ENCODE data around the gene TESPA1. TPM values are rescaled to one million over a fixed set of nuclear protein-coding genes. Genes with fewer than 3 reads are reported as not detected.

Gene TESPA1
- total RNA-seq, 3 donors from 2014 or later (not counting 1 experiment from before 2014, with no cell fraction given) = 39.9 to 59.6 (median 53.5) TPM

DNA sequence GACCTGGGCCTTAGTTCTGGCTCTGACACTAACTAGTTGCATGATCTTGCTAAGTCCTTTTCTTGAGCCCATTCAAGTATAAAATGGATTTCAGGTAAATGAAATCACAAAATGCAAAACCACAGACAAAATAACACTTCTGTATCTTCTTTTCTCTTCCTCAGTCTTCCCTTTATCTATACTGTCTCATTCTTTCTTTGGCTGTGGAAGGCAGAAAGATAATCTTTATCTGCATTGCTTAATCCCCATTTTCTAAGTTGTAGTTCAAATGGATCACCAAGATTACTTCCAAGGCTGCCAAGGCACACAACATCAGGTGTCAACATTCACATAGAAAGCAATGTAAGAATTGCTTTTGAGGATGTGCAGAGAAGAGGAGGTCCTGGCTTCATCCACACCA lies 30.3 kb downstream of the TESPA1 start:
- H3K9me3 ChIP-seq (ENCODE audit: control insufficient read depth, insufficient read depth, low read length) = no peaks in the 10 kb centered on the region
- Mint-ChIP-seq H3K4me1 (peaks cover 76 to 85% of the 10 kb centered on the region in 2 donors), H3K9me3 (peaks cover 0 to 2% of the 10 kb centered on the region in 2 donors), H3K27ac (peak overlapping the region in 1 of 2 donors; percentile 84), H3K36me3 (peaks cover 9% of the 10 kb centered on the region), H3K4me3 (no peak overlapping the region), H3K27me3 (ENCODE audit: low read depth in 2 of 2) (no peaks in the 10 kb centered on the region)
- ATAC-seq = no peak
- TF ChIP-seq CTCF (IDR thresholded peaks at IDR 0.05) = no peak
- H3K27ac ChIP-seq (ENCODE audit: low read length) = no peak overlapping the region
- DNase-seq = no peak
- H3K27me3 ChIP-seq (ENCODE audit: control insufficient read depth, insufficient read depth, low read length) = no peaks in the 10 kb centered on the region
- no peak overlapping the region for H3K4me3 ChIP-seq (ENCODE audit: low read length)
- H3K4me1 ChIP-seq (ENCODE audit: control insufficient read depth, insufficient read depth, low read length) = peaks cover 32% of the 10 kb centered on the region
- intact Hi-C loops (cut with micrococcal nuclease) = no loop called here
- peaks cover 4% of the 10 kb centered on the region for H3K36me3 ChIP-seq (ENCODE audit: control insufficient read depth, insufficient read depth, low read length)

- DNase-seq = no peak
- peak in 2 of 3 donors; percentile 24 to 34 for ATAC-seq
- Mint-ChIP-seq H3K27me3 (ENCODE audit: low read depth in 2 of 2) (no peaks in the 10 kb centered on the region), H3K9me3 (peaks cover 0 to 2% of the 10 kb centered on the region in 2 donors), H3K36me3 (peaks cover 15% of the 10 kb centered on the region), H3K27ac (peak overlapping the region; percentile 82 to 84), H3K4me1 (peaks cover 57 to 63% of the 10 kb centered on the region in 2 donors), H3K4me3 (peak overlapping the region; percentile 22)
- Histone ChIP-seq H3K4me3 (ENCODE audit: low read length) (no peak overlapping the region), H3K9me3 (ENCODE audit: control insufficient read depth, insufficient read depth, low read length) (no peaks in the 10 kb centered on the region), H3K27ac (ENCODE audit: low read length) (peak overlapping the region; percentile 8), H3K36me3 (ENCODE audit: control insufficient read depth, insufficient read depth, low read length) (no peaks in the 10 kb centered on the region), H3K4me1 (ENCODE audit: control insufficient read depth, insufficient read depth, low read length) (peaks cover 14% of the 10 kb centered on the region), H3K27me3 (ENCODE audit: control insufficient read depth, insufficient read depth, low read length) (no peaks in the 10 kb centered on the region)
- WGBS (ENCODE audit: insufficient coverage) = 78% methylated on average over 1 of the region's 1 CpG
- intact Hi-C loops (cut with micrococcal nuclease) = no loop called here
- TF ChIP-seq CTCF (IDR thresholded peaks at IDR 0.05) = no peak
Measured at GRCh38 chr12:54950071-54950727, 34.4 kb downstream of the TESPA1 start.

- WGBS (ENCODE audit: insufficient coverage) = 100% methylated on average over 1 of the region's 2 CpGs
- peaks cover 11% of the 10 kb centered on the region for H3K36me3 Mint-ChIP-seq
- H3K4me3 Mint-ChIP-seq = no peak overlapping the region
- DNase-seq = no peak
- no peak for TF ChIP-seq CTCF (IDR thresholded peaks at IDR 0.05)
- H3K4me1 Mint-ChIP-seq = peaks cover 47 to 54% of the 10 kb centered on the region in 2 donors
- peaks cover 12% of the 10 kb centered on the region for H3K4me1 ChIP-seq (ENCODE audit: control insufficient read depth, insufficient read depth, low read length)
- no peaks in the 10 kb centered on the region for H3K9me3 ChIP-seq (ENCODE audit: control insufficient read depth, insufficient read depth, low read length)
- ATAC-seq = no peak
- H3K27me3 ChIP-seq (ENCODE audit: control insufficient read depth, insufficient read depth, low read length) = no peaks in the 10 kb centered on the region
- H3K27ac Mint-ChIP-seq = peak overlapping the region; percentile 63 to 84
- intact Hi-C loops (cut with micrococcal nuclease) = no loop called here
- H3K27ac ChIP-seq (ENCODE audit: low read length) = no peak overlapping the region
- H3K9me3 Mint-ChIP-seq = peaks cover 0 to 2% of the 10 kb centered on the region in 2 donors
- no peaks in the 10 kb centered on the region for H3K36me3 ChIP-seq (ENCODE audit: control insufficient read depth, insufficient read depth, low read length)
- H3K4me3 ChIP-seq (ENCODE audit: low read length) = no peak overlapping the region
- no peaks in the 10 kb centered on the region for H3K27me3 Mint-ChIP-seq (ENCODE audit: low read depth in 2 of 2)
Measured at GRCh38 chr12:54949073-54949711, 35.4 kb downstream of the TESPA1 start.

Measured in natural killer cell (primary cell).